ENCODE data around the gene PNRC2.
A peak's percentile ranks its signal among the peaks of the same experiment; 100 is the strongest.

PNRC2 gene, protein sequence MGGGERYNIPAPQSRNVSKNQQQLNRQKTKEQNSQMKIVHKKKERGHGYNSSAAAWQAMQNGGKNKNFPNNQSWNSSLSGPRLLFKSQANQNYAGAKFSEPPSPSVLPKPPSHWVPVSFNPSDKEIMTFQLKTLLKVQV

GRCh38 chr1:23959461-23960290 lies at the start of gene PNRC2:
PNRC2 (plus strand) TSS chr1:23959828; CDS start chr1:23961458, 1,630 bp downstream.
- H3K4me3 ChIP-seq (ENCODE audit: low read depth, low read length), result peak within 1 kb of the TSS; percentile 90

GRCh38 chr1:23910144-23910543 lies 49.5 kb upstream of the PNRC2 start:
- no peak overlapping the region for H3K4me3 ChIP-seq (ENCODE audit: low read depth, low read length)

DNA sequence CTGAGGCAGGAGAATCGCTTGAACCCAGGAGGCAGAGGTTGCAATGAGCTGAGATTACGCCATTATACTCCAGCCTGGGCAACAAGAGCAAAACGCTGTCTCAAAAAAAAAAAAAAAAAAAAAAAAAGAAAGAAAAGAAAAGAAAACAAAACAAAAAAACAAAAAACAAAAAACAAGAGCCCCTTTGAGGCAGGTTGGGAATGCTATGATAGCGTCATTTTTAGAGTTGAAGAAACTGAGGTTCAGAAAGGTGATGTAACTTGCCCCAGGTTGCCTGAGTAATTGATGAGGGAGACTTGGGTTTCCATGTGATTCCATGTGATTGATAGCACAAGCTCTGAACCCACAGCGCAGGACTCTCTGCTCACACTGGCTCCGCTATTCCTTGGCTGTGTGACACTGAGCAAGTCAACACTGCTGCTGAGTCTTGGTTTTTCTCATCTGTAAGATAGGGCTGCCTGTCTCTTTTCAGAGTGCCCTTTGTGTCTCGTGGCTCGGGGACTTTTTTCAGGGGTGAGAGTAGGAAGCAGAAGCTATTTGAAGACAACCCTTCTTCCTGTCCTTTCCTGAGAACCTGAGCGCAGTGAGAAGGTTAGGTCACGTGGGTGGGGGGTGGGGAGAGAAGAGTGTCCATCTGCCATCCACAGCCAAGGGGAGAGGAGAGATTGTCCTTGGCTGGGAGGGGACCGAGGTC lies 48.9 kb upstream of the PNRC2 start:
- H3K4me3 ChIP-seq (ENCODE audit: low read depth, low read length), result no peak overlapping the region

DNA sequence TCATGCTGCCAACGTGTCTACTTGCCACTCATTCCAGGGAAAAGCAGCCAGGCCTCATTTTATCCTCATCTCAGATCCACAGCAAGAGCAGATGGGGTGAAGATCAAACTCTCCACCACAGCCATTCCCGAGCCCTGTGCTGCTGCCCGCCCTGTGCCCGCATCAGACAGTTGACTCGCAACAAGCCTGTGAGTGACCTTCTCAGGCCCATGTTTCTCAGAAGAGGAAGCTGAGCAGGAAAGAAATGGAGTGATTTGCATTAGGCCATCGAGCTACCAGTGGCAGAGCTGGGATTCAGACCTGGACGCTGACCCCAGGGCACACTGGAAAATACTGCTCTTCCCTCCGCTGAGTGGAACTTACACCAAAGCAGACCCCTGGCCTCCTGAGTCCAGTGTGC lies 47.7 kb upstream of the PNRC2 start:
- no peak overlapping the region for H3K4me3 ChIP-seq (ENCODE audit: low read depth, low read length)

- no peak within 1 kb of the TSS for H3K4me3 ChIP-seq (ENCODE audit: low read depth, low read length)
Observed at GRCh38 chr1:23913212-23913880, 46.3 kb upstream of the PNRC2 start, which contains the start of gene CNR2. CNR2 (minus strand) TSS chr1:23913362; CDS start chr1:23875617, 37,745 bp downstream.

- no peak overlapping the region for H3K4me3 ChIP-seq (ENCODE audit: low read depth, low read length)
Observed at GRCh38 chr1:23914921-23915320, 44.7 kb upstream of the PNRC2 start.

GRCh38 chr1:23915466-23915865 lies 44.2 kb upstream of the PNRC2 start:
- H3K4me3 ChIP-seq (ENCODE audit: low read depth, low read length), result no peak overlapping the region

DNA sequence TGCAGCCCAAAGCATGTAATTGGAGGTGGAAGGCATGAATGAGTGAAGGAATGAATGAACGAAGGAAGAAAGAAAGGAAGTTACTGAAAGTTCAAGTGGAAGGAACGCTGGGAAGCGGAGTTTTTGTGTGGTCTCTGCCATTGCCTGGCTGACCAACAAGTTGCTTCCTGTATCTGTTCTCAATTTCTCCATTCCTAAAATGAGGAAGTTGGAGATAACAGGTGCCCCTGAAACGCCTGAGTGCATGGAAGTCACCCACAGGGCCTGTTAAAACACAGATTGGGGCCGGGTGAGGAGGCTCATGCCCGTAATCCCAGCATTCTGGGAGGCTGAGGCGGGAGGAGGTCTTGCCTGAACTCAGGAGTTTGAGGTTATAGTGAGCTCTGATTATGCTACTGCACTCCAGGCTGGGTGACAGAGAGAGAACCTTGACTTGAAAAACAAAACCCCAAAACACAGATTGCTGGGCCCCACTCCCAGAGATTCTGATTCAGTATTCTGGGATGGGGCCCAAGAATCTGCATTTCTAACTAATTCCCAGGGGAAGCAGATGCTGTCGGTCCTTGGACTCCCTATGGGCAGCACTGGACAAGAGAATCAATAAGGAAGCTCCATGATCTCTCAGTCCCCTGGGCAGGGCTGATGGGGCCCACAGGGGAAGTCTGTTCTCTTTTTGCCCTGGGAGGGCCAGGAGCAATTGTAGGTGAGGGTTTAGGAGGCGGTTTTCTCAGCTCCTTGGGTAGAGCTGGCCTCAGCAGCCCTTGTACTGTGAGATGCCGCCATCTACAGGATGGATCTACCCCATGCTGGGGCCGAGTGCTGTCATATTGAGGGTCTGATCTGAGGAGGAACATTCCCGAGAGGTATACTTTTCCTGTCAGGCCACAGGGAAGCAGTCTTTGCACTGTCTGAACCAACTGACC lies 43.2 kb upstream of the PNRC2 start:
- no peak overlapping the region for H3K4me3 ChIP-seq (ENCODE audit: low read depth, low read length)

DNA sequence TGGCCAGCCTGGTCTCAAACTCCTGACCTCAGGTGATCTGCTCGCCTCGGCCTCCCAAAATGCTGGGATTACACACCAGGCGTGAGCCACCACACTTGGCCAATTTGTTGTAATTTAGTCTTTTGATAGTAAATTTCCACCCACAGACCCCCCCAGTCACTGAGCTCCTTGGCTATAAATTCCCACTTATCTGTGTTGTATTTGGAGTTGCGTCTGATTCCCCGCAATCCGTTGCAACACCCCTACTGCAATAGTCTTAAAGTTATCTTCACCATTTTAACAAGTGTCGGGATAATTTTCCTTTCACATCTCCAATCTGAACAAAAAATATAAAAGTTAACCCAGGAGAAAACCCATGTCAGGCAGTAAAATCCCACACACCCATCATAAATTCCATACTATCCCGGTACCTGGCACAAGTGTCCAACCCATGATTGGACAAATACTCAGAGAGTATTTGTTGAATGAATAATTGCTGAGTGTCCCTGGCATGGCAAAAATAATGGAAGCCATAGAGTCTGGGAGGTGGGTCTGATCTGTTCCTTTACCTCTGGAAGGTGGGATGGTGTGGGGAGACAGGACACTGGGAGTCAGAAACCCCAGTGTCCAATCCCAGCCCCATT lies 37.2 kb upstream of the PNRC2 start:
- H3K4me3 ChIP-seq (ENCODE audit: low read depth, low read length), result no peak overlapping the region

DNA sequence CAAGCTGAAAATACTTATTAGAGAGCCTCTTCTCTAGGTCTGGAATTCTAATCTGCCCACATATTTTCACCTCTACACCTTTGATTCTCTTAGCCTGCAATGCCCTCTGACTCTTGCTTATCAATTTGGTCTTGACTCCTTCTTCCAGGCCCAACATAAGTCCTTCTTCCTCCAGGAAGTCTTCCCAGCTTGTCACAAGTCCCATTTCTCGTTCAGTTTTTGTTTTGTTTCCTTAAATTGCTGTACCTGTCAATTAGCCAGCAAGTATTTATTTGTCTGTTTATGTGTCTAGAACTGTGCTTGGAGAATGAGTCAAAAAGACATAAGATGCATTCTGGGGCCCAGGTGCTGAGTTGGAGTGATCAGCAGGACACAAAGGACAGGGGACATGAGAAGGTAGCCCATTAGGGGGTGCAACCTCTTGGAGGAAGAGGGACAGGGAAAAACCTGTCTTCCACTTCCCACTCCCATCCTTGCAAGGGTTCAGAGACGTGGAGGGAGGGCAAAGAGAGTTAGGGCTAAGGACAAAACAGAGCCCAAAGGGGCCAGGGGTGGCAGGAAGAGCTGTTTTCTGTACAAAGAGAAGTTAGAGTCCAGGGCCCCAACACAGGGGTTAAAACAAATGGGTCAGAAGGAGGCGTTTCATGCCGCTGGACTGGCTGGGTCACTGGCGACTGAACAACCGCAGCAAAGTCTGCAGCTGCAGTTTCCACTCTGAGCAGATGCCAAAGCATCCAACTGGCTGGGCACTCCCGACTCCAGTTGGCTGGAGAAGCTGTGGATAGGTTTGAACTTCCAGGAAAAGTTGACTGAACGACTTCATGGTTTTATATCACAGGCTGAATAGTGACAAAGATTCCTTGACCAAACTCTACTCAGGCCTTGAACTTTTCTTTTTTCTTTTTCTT lies 35.8 kb upstream of the PNRC2 start:
- no peak overlapping the region for H3K4me3 ChIP-seq (ENCODE audit: low read depth, low read length)

DNA sequence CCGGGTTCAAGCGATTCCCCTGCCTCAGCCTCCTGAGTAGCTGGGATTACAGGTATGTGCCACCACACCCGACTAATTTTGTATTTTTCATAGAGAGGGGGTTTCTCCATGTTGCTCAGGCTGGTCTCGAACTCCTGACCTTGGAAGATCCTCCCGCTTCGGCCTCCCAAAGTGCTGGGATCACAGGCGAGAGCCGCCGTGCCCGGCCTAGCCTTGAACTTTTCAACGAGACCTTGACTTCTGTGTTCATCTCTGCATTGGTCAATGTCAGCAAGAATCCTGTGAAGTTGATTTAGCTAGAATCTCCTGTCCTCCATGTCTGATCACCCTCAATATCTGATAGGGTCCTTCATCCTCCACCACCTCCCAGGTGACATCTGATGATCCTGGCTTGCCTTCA lies 35.0 kb upstream of the PNRC2 start:
- no peak overlapping the region for H3K4me3 ChIP-seq (ENCODE audit: low read depth, low read length)

GRCh38 chr1:23925279-23925678 lies 34.3 kb upstream of the PNRC2 start:
- no peak overlapping the region for H3K4me3 ChIP-seq (ENCODE audit: low read depth, low read length)

DNA sequence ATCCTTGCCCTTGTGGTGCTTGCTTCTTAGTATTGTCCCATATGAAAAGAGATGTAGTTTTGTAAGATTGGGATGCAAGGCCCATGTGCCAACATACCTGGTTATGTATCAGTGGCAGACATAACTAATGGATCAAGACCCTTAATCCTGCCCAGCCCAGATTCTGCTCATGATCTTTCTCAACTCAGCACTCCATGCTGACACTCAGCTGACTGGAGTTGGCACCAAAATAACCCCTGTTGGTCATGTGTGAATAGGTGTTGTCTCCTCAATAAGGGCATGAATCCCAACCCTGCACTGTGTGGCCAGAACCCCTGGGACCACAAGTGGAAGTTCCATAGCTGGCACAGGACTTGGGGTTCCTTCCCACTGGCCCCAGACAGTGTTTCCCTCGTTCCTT lies 32.5 kb upstream of the PNRC2 start:
- no peak overlapping the region for H3K4me3 ChIP-seq (ENCODE audit: low read depth, low read length)

DNA sequence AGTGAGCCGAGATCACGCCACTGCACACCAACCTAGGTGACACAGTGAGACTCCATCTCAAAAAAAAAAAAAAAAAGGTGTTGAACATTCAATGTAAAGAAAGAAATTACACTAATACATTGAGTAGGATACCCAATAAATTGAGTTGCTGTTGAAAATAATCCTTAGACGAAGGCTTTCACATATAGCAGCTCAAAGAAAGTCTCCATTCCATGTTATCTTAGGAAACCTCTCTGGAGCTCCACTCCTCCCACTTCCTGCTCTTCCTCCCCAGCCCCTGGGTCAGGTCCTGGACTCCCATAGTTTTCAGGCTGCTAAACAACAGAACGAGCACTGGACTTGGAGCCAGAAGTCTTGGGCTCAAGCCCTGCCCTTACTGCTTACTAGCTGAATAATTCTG lies 30.8 kb upstream of the PNRC2 start:
- no peak overlapping the region for H3K4me3 ChIP-seq (ENCODE audit: low read depth, low read length)

DNA sequence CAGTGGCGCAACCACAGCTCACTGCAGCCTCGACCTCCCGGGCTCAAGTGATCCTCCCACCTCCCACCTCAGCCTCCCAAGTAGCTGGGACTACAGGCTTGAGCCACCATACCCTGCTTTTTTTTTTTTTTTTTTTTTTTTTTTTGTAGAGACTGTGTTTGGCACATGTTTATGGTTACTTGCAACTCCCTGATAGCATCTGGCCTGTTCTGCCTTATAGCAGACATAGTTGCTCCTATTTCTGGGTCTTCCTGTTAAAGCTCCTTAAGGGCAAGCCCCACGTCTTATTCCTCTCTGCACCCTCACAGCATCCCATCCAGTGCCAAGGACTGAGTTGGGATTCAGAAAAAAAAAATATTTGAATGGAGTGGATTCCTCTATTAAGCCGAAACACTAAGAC lies 29.4 kb upstream of the PNRC2 start:
- H3K4me3 ChIP-seq (ENCODE audit: low read depth, low read length), result no peak overlapping the region

GRCh38 chr1:23930861-23931490 lies 28.7 kb upstream of the PNRC2 start:
- H3K4me3 ChIP-seq (ENCODE audit: low read depth, low read length), result no peak overlapping the region

DNA sequence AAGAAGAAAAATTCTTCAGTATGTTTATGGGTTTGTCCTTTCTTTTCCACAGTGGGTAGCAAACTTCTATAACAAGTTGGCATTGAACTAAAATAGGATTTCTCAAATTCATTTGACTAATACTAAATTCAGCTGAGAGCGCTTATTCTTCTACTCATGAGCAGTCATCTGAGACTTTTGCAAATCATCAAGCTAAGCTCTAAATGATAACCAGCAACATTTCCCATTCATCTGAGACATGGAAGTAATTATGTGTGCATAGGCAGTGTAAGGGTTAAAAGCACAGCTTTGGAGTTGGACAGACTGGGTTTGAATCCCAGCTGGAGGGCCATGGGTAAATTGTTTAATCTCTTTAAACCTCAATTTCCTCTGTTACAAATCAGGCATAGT lies 28.1 kb upstream of the PNRC2 start:
- no peak overlapping the region for H3K4me3 ChIP-seq (ENCODE audit: low read depth, low read length)

- no peak overlapping the region for H3K4me3 ChIP-seq (ENCODE audit: low read depth, low read length)
Observed at GRCh38 chr1:23936481-23937176, 23.0 kb upstream of the PNRC2 start.
